ENCODE results near the gene RIPPLY2. TPM values are rescaled to one million over a fixed set of nuclear protein-coding genes. Genes with fewer than 3 reads are reported as not detected.

RIPPLY2 gene
- total RNA-seq, 1 experiment from 2014 or later = 3.0 TPM

DNA sequence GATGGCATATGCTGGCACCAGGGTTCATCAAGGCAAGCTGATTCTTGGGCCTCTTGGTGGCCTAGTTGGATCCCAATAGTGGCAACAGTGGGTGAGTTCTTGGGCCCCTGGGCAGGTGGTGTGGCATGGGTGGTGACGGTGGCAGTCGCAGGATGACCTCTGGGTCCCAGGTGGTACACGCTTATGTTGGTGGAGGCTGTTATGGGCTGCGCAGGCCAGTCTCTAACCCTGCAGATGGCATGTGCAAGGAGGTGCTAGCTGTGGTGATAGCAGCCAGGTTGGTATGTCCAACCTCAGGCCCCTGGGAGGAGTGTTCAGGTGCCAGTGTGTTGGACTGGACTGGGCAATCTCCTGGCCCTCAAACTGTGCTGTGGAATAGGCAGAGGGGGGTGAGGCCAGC is 52.5 kb downstream of the RIPPLY2 start:
- intact Hi-C loops (cut with micrococcal nuclease; ENCODE audit: unreplicated experiment) = no loop called here
- no TSS peak for BruUV-seq (replicated peaks)

More for the DNA sequence above, 52.5 kb downstream of the RIPPLY2 start:
- Histone ChIP-seq H3K27ac (ENCODE audit: low read depth, low read length, poor library complexity, severe bottlenecking) (no peak overlapping the region), H3K4me1 (ENCODE audit: insufficient read depth, low read length, poor library complexity, severe bottlenecking) (no peaks in the 10 kb centered on the region), H3K9me3 (ENCODE audit: low read depth, low read length, poor library complexity, severe bottlenecking) (peaks cover 15% of the 10 kb centered on the region), H3K36me3 (ENCODE audit: insufficient read depth, low read length, poor library complexity, severe bottlenecking) (no peaks in the 10 kb centered on the region), H3K27me3 (replicated peaks; ENCODE audit: insufficient read depth, low read depth, low read length, poor library complexity) (no peaks in the 10 kb centered on the region), H3K4me3 (ENCODE audit: low read depth, low read length, poor library complexity, severe bottlenecking) (no peak overlapping the region)
- no peak for DNase-seq (ENCODE audit: low spot score)
- TF ChIP-seq CTCF (conservative IDR thresholded peaks at IDR 0.05; ENCODE audit: low read depth, low read length) (no peak), EZH2 (IDR thresholded peaks at IDR 0.05; ENCODE audit: borderline replicate concordance, low read depth, low read length, poor library complexity, severe bottlenecking) (no peak)
- ChIA-PET POLR2A (ENCODE audit: low non-redundant PET) (no interaction called here), CTCF (no interaction called here)

Other genes starting within 250 kb of the RIPPLY2 start
- gene SNAP91, start 144.3 kb upstream of the RIPPLY2 start, total RNA-seq (2021) = 0.55 and 0.62 TPM in 2 replicates
- 23.8 and 26.2 TPM in 2 replicates for gene CYB5R4, start 6.3 kb downstream of the RIPPLY2 start, total RNA-seq (2021)
- gene MRAP2, start 180.4 kb downstream of the RIPPLY2 start, total RNA-seq (2021) = 0.34 and 0.55 TPM in 2 replicates